Measurements from ENCODE around the gene EHMT1. TPM values are rescaled to one million over a fixed set of nuclear protein-coding genes. Genes with fewer than 3 reads are reported as not detected.

The EHMT1 gene
- total and polyA plus RNA-seq, 2 of the 13 experiments (the other 11 are each of a cell fraction or from before 2014, with no cell fraction given): 23.0 to 27.1 TPM

GRCh38 chr9:137875354-137875753 lies 256.5 kb downstream of the EHMT1 start:
- FAIRE-seq: no peak
- H4K20me1 ChIP-seq (ENCODE audit: insufficient read depth, low read length): no peaks in the 10 kb centered on the region
- 31% methylated on average over 12 of the region's 14 CpGs for WGBS (ENCODE audit: low lambda C conversion rate)
- POLR2A ChIA-PET: no interaction called here
- no peak for ATAC-seq
- H3K9me3 ChIP-seq (ENCODE audit: low read length): no peaks in the 10 kb centered on the region
- no peak overlapping the region for H2AFZ ChIP-seq (ENCODE audit: low read length)
- TF ChIP-seq, protein P1, sequence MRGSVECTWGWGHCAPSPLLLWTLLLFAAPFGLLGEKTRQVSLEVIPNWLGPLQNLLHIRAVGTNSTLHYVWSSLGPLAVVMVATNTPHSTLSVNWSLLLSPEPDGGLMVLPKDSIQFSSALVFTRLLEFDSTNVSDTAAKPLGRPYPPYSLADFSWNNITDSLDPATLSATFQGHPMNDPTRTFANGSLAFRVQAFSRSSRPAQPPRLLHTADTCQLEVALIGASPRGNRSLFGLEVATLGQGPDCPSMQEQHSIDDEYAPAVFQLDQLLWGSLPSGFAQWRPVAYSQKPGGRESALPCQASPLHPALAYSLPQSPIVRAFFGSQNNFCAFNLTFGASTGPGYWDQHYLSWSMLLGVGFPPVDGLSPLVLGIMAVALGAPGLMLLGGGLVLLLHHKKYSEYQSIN (CRISPR knock-in tag; IDR thresholded peaks at IDR 0.05; ENCODE audit: borderline replicate concordance): no peak
- TF ChIP-seq NR2F6 (IDR thresholded peaks at IDR 0.05) (no peak), NR2F6 (CRISPR knock-in tag; IDR thresholded peaks at IDR 0.05) (no peak), ETV5 (CRISPR knock-in tag; IDR thresholded peaks at IDR 0.05; ENCODE audit: borderline replicate concordance) (no peak), CEBPG (CRISPR knock-in tag; IDR thresholded peaks at IDR 0.05) (no peak), SMAD9 (CRISPR knock-in tag; IDR thresholded peaks at IDR 0.05) (no peak), ZNF383 (CRISPR knock-in tag; IDR thresholded peaks at IDR 0.05; ENCODE audit: borderline replicate concordance) (no peak)
- BruUV-seq (replicated peaks): no TSS peak
- in situ Hi-C loops (cut with HindIII; ENCODE audit: extremely low pct_ligation_motif_present, low pct_unique_long_range_greater_than_20kb) (no loop called here), intact Hi-C loops (cut with micrococcal nuclease; ENCODE audit: unreplicated experiment) (no loop called here)
- no peaks in the 10 kb centered on the region for H3K79me2 ChIP-seq (ENCODE audit: insufficient read depth, low read length)
- CTCF ChIA-PET (ENCODE audit: low intra/inter-chr PET ratio, low total read pairs): no interaction called here
- no peak overlapping the region for H3K27ac ChIP-seq (ENCODE audit: extremely low read length, insufficient read depth, low read length)
- no peak overlapping the region for H3K4me3 ChIP-seq (replicated peaks in 1 of 3; ENCODE audit: insufficient read depth in 1 of 3, low read depth in 2 of 3, low read length in 3 of 3)
- no peaks in the 10 kb centered on the region for H3K4me1 ChIP-seq (ENCODE audit: insufficient read depth, low read length)
- H3K9ac ChIP-seq (ENCODE audit: insufficient read depth, low read depth, low read length): no peak overlapping the region
- peaks cover 0 to 11% of the 10 kb centered on the region in 2 experiments; a peak in 1 of 5 replicates for H3K27me3 ChIP-seq (ENCODE audit: control insufficient read depth in 1 of 2, insufficient read depth in 2 of 2, low read length in 2 of 2)
- no peaks in the 10 kb centered on the region for H3K36me3 ChIP-seq (replicated peaks in 1 of 2; ENCODE audit: control insufficient read depth in 1 of 2, insufficient read depth in 2 of 2, low read length in 2 of 2)
- no peak for DNase-seq (ENCODE audit: low spot score)
- no peak overlapping the region for H3K4me2 ChIP-seq (ENCODE audit: low read depth, low read length)

GRCh38 chr9:137875846-137876245 lies 257.0 kb downstream of the EHMT1 start:
- H3K4me1 ChIP-seq (ENCODE audit: insufficient read depth, low read length): no peaks in the 10 kb centered on the region
- no peak overlapping the region for H3K9ac ChIP-seq (ENCODE audit: insufficient read depth, low read depth, low read length)
- in situ Hi-C loops (cut with HindIII; ENCODE audit: extremely low pct_ligation_motif_present, low pct_unique_long_range_greater_than_20kb) (no loop called here), intact Hi-C loops (cut with micrococcal nuclease; ENCODE audit: unreplicated experiment) (no loop called here)
- H4K20me1 ChIP-seq (ENCODE audit: insufficient read depth, low read length): no peaks in the 10 kb centered on the region
- no peak for TF ChIP-seq HNRNPUL1 (IDR thresholded peaks at IDR 0.05; ENCODE audit: low read depth, low read length)
- no peak for TF ChIP-seq ZNF75D (CRISPR knock-in tag; IDR thresholded peaks at IDR 0.05; ENCODE audit: borderline replicate concordance)
- no peak for TF ChIP-seq DR1 (CRISPR knock-in tag; IDR thresholded peaks at IDR 0.05)
- no peak for TF ChIP-seq ZSCAN25 (CRISPR knock-in tag; IDR thresholded peaks at IDR 0.05)
- TF ChIP-seq FOSL2 (CRISPR knock-in tag; IDR thresholded peaks at IDR 0.05): no peak
- TF ChIP-seq ZNF629 (CRISPR knock-in tag; conservative IDR thresholded peaks at IDR 0.05): no peak
- TF ChIP-seq STAT5B (CRISPR knock-in tag; IDR thresholded peaks at IDR 0.05): no peak
- no peak for TF ChIP-seq TSC22D2 (CRISPR knock-in tag; IDR thresholded peaks at IDR 0.05; ENCODE audit: borderline replicate concordance)
- no peak overlapping the region for H3K4me3 ChIP-seq (replicated peaks in 1 of 3; ENCODE audit: insufficient read depth in 1 of 3, low read depth in 2 of 3, low read length in 3 of 3)
- DNase-seq (ENCODE audit: low spot score): no peak
- ATAC-seq: no peak
- ChIA-PET POLR2A (no interaction called here), CTCF (ENCODE audit: low intra/inter-chr PET ratio, low total read pairs) (no interaction called here)
- peaks cover 2 to 11% of the 10 kb centered on the region in 2 experiments; a peak in 3 of 5 replicates for H3K27me3 ChIP-seq (ENCODE audit: control insufficient read depth in 1 of 2, insufficient read depth in 2 of 2, low read length in 2 of 2)
- 45% methylated on average over 9 of the region's 10 CpGs for WGBS (ENCODE audit: low lambda C conversion rate)
- no peaks in the 10 kb centered on the region for H3K79me2 ChIP-seq (ENCODE audit: insufficient read depth, low read length)
- BruUV-seq (replicated peaks): no TSS peak
- H3K27ac ChIP-seq (ENCODE audit: extremely low read length, insufficient read depth, low read length): no peak overlapping the region
- H3K36me3 ChIP-seq (replicated peaks in 1 of 2; ENCODE audit: control insufficient read depth in 1 of 2, insufficient read depth in 2 of 2, low read length in 2 of 2): no peaks in the 10 kb centered on the region
- H3K4me2 ChIP-seq (ENCODE audit: low read depth, low read length): no peak overlapping the region
- no peak for FAIRE-seq
- H3K9me3 ChIP-seq (ENCODE audit: low read length): no peaks in the 10 kb centered on the region
- H2AFZ ChIP-seq (ENCODE audit: low read length): no peak overlapping the region

Measured in HepG2 (cell line).